ENCODE data around the gene TLE3. TPM values are rescaled to one million over a fixed set of nuclear protein-coding genes. Genes with fewer than 3 reads are reported as not detected.

TLE3 gene
- total and polyA plus RNA-seq, 2 of the 4 experiments (the other 2 are of a cell fraction): 6.5 to 16.3 TPM

DNA sequence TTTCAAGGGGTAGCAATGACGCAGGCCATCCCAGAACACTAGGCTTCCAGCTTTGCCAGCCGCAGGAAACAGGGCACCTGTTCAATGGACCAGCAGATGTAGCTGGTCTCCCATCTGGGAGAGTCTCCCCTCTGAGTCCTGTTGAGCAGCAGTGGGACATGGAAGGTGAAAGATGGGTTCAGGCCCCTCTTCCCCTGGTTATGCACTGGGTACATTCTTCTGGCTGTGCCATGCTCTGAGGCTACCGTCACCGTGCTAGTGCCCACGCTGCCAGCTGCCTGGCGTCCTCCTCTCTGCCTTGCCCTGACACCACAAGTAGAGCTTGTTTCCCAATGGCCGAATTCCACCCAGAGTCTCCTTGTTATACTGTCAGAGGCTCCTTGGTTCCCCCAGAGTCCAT is 63.1 kb downstream of the TLE3 start:
- H3K14ac ChIP-seq (replicated peaks; ENCODE audit: low read depth, low read length): no peak overlapping the region
- BruUV-seq (replicated peaks): no TSS peak
- H2AFZ ChIP-seq (replicated peaks; ENCODE audit: low read length, poor library complexity): no peak overlapping the region
- no peak overlapping the region for H3K23ac ChIP-seq (ENCODE audit: low read depth, low read length)
- H3K4me2 ChIP-seq (ENCODE audit: low read depth, low read length): no peak overlapping the region
- peak overlapping the region; percentile 53 for H2AK9ac ChIP-seq (replicated peaks; ENCODE audit: low read depth, low read length, poor library complexity)
- no peak overlapping the region for H2BK120ac ChIP-seq (ENCODE audit: low read depth, low read length)
- WGBS, 2 experiments (ENCODE audit: extremely low coverage in 2 of 2, insufficient read length in 1 of 2): 100% methylated on average over 6 of the region's 7 CpGs; no CpG with 5 or more reads in 1 of the 2 experiments
- no peak overlapping the region for H3K27ac ChIP-seq (ENCODE audit: insufficient read depth, low read length)
- H2AK5ac ChIP-seq (ENCODE audit: low read depth, low read length): no peak overlapping the region
- DNase-seq (no peak), ATAC-seq (ENCODE audit: low read depth) (no peak)
- no peak overlapping the region for H2BK15ac ChIP-seq (ENCODE audit: low read depth, low read length)
- H3K27me3 ChIP-seq (ENCODE audit: control insufficient read depth, insufficient read depth, low read length): peaks cover 65% of the 10 kb centered on the region
- no peak overlapping the region for H4K5ac ChIP-seq (ENCODE audit: low read depth, low read length)
- H3K4me1 ChIP-seq (ENCODE audit: control insufficient read depth, insufficient read depth, low read length): peaks cover 6% of the 10 kb centered on the region; the same call in 1 of the 2 replicates
- ChIA-PET CTCF (no interaction called here), POLR2A (ENCODE audit: unreplicated experiment) (no interaction called here)
- H3K18ac ChIP-seq (ENCODE audit: low read depth, low read length): no peak overlapping the region
- H3K9me3 ChIP-seq (ENCODE audit: control insufficient read depth, insufficient read depth, low read length): no peaks in the 10 kb centered on the region
- H3K36me3 ChIP-seq (ENCODE audit: control insufficient read depth, insufficient read depth, low read length): no peaks in the 10 kb centered on the region
- TF ChIP-seq CHD1 (IDR thresholded peaks at IDR 0.05; ENCODE audit: low read depth, low read length) (no peak), MAZ (IDR thresholded peaks at IDR 0.05; ENCODE audit: borderline replicate concordance, low read depth, low read length) (no peak), CEBPB (IDR thresholded peaks at IDR 0.05; ENCODE audit: low read depth, low read length) (no peak), RFX5 (IDR thresholded peaks at IDR 0.05; ENCODE audit: low read depth, low read length) (no peak), BHLHE40 (IDR thresholded peaks at IDR 0.05; ENCODE audit: low read depth, low read length) (no peak), FOS (IDR thresholded peaks at IDR 0.05; ENCODE audit: low read depth, low read length) (no peak), SMC3 (IDR thresholded peaks at IDR 0.05; ENCODE audit: low read depth, low read length) (no peak), POLR2A (IDR thresholded peaks at IDR 0.05; ENCODE audit: low read depth, low read length) (no peak), RCOR1 (IDR thresholded peaks at IDR 0.05; ENCODE audit: insufficient replicate concordance, low read length) (no peak), CTCF (conservative IDR thresholded peaks at IDR 0.05; ENCODE audit: low read depth, low read length) (no peak), MXI1 (IDR thresholded peaks at IDR 0.05; ENCODE audit: borderline replicate concordance, low read depth, low read length) (no peak), MAFK (IDR thresholded peaks at IDR 0.05; ENCODE audit: low read depth, low read length) (no peak), RAD21 (IDR thresholded peaks at IDR 0.05; ENCODE audit: low read length) (no peak)
- TF ChIP-seq, protein P1, sequence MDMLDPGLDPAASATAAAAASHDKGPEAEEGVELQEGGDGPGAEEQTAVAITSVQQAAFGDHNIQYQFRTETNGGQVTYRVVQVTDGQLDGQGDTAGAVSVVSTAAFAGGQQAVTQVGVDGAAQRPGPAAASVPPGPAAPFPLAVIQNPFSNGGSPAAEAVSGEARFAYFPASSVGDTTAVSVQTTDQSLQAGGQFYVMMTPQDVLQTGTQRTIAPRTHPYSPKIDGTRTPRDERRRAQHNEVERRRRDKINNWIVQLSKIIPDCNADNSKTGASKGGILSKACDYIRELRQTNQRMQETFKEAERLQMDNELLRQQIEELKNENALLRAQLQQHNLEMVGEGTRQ (IDR thresholded peaks at IDR 0.05; ENCODE audit: low read depth, low read length): no peak
- no peaks in the 10 kb centered on the region for H4K20me1 ChIP-seq (ENCODE audit: insufficient read depth, low read length)
- dilution Hi-C loops (cut with HindIII; ENCODE audit: low sequenced_read_pairs, unreplicated experiment) (no loop called here), intact Hi-C loops (cut with micrococcal nuclease) (no loop called here), in situ Hi-C loops (cut with MboI; ENCODE audit: low sequenced_read_pairs) (no loop called here)
- H4K91ac ChIP-seq (ENCODE audit: insufficient read depth, low read depth, low read length): no peak overlapping the region
- no peak overlapping the region for H3K4me3 ChIP-seq (ENCODE audit: insufficient read depth, low read depth, low read length)
- H2BK20ac ChIP-seq (ENCODE audit: low read depth, low read length): no peak overlapping the region
- H3K9me1 ChIP-seq (ENCODE audit: insufficient read depth, low read length): peaks cover 8% of the 10 kb centered on the region
- H4K8ac ChIP-seq (ENCODE audit: low read depth in 2 of 2, low read length in 2 of 2): no peak overlapping the region
- H3K4ac ChIP-seq (ENCODE audit: low read depth, low read length): no peak overlapping the region
- no peaks in the 10 kb centered on the region for H3K79me1 ChIP-seq (ENCODE audit: low read depth in 1 of 2, low read length in 2 of 2)
- no peak overlapping the region for H3K9ac ChIP-seq (ENCODE audit: low read depth, low read length)
- no peak overlapping the region for H3K56ac ChIP-seq (ENCODE audit: extremely low read depth, insufficient read depth, low read length)
- no peak overlapping the region for H2BK5ac ChIP-seq (ENCODE audit: low read depth, low read length, poor library complexity, severe bottlenecking)
